Heart left ventricle (tissue), 16 donors: ENCODE measurements around the gene CCDC169. TPM values are rescaled to one million over a fixed set of nuclear protein-coding genes. Genes with fewer than 3 reads are reported as not detected.
A peak's percentile ranks its signal among the peaks of the same experiment; 100 is the strongest.

Source experiments
- ATAC-seq, 4 donors: fragments of 200-7000 bp; cut with Tn5 transposase; one replicate each; pipeline ENCODE4 v1.9.1; 2020 to 2022; ENCODE audit warnings: moderate library complexity in 4 of 4, mild to moderate bottlenecking in 3 of 4, moderate number of reproducible peaks in 1 of 4
- DNase-seq, 5 donors: peaks; one replicate each; pipeline ENCODE4 v3.0.0-alpha.2; 2020
- H3K27ac ChIP-seq, 12 donors: fragments of 200-600 bp; sonication (generic) in 4 of 12; one replicate each; pipeline versions ENCODE4 v1.5.0 to v1.8.0; 2016 to 2022; ENCODE audit warnings: mild to moderate bottlenecking in 2 of 12
- H3K27me3 ChIP-seq, 9 donors: fragments of 200-600 bp; sonication (generic) in 2 of 9; one replicate each; pipeline versions ENCODE4 v1.5.1 to v1.8.0; 2016 to 2022; ENCODE audit warnings: mild to moderate bottlenecking in 3 of 9
- H3K36me3 ChIP-seq, 9 donors: fragments of 200-600 bp; sonication (generic) in 2 of 9; one replicate each; pipeline versions ENCODE4 v1.5.0 to v1.8.0; 2018 to 2022; ENCODE audit warnings: mild to moderate bottlenecking in 2 of 9
- H3K4me1 ChIP-seq, 12 donors: fragments of 200-600 bp; sonication (generic) in 4 of 12; one replicate each; pipeline versions ENCODE4 v1.5.0 to v1.8.0; 2016 to 2022; ENCODE audit warnings: mild to moderate bottlenecking in 3 of 12
- H3K4me3 ChIP-seq, 12 donors: fragments of 200-600 bp; sonication (generic) in 4 of 12; one replicate each; pipeline versions ENCODE4 v1.5.0 to v1.8.0; 2017 to 2022; ENCODE audit warnings: mild to moderate bottlenecking in 9 of 12, moderate library complexity in 4 of 12
- H3K9me3 ChIP-seq, 12 donors: fragments of 200-600 bp; sonication (generic) in 4 of 12; one replicate each; pipeline versions ENCODE4 v1.5.0 to v1.8.0; 2016 to 2022; ENCODE audit warnings: mild to moderate bottlenecking in 1 of 12
- CTCF ChIP-seq, 12 donors: fragments of 200-600 bp; sonication (generic) in 4 of 12; IDR thresholded peaks; one replicate each; pipeline versions ENCODE4 v1.5.0 to v1.8.0; 2018 to 2022; ENCODE audit warnings: antibody characterized with exemption in 12 of 12, mild to moderate bottlenecking in 5 of 12
- POLR2A ChIP-seq, 2 donors: fragments of 450-650 bp; IDR thresholded peaks; one replicate each; pipeline ENCODE4 v1.6.1; 2017; ENCODE audit warnings: antibody characterized with exemption in 2 of 2, mild to moderate bottlenecking in 2 of 2, moderate library complexity in 2 of 2
- WGBS, 4 donors: extraction: QIAGEN DNeasy Blood & Tissue Kit in 2 of 4; methylation state at CpG; one replicate each; pipeline versions ENCODE4 v1.1.5 to v1.1.7; 2013 to 2018; 5-methylcytosine and 5-hydroxymethylcytosine counted together
- intact Hi-C, 10 donors: fragments of 100-400 bp; cut with DNase I; formaldehyde crosslinking; loops; one replicate each; pipeline versions ENCODE4 v1.11.1 to v1.14.2; 2022
- polyA plus RNA-seq, 2 donors: library from polyadenylated mRNA; stranded (reverse); fragments of 200-250 nt; gene quantifications; one replicate each; pipeline ENCODE4 v1.2.3, GENCODE V29; 2013
- total RNA-seq, 9 donors: library from RNA; depleted of rRNA in 2 of 9; stranded (reverse); fragments of >200 nt in 2 of 9; fragmentation: NEBNext Ultra II Directional in 3 of 9; extraction: Animal tissue kit (Norgen Biotek cat#: 25700) in 3 of 9; gene quantifications; one replicate each; pipeline versions ENCODE4 v1.1.0 to v1.2.4, GENCODE V29; 2016 to 2023
- donor health status: ischemic (EF 13 %, LVEDD 7.1; RV severe dilation, severe dysfunction).
- donor health status: healthy with polysubstance abuse.
- donor health status: DM: no; HTN: yes; CAD: no.
- donor health status: DM: no; HTN: no; CAD: no.
- donor health status: ischemic (EF 25% LVEDD 6.9; RV normal size, moderate dysfunction).
- donor health status: ischemic (EF 25% LVEDD 5.7; RV mildly dilated, moderate dysfunction).
- donor health status: healthy.
- donor health status: DM: yes; HTN: yes; CAD: no.
- donor health status: ischemic (EF 35%, LVEDD 5.7; RV mildly dilated, moderate dysfunction).
- donor health status: nonischemic (EF 11% LVEDD 7.7; RV severe dilation, severe dysfunction).
- donor health status: DM: yes; HTN: yes; CAD: no.
- donor health status: PGD.
- donor health status: ischemic (EF 29% LVEDD 5.4; RV normal size, mild dysfunction).
- donor health status: nonischemic (EF 23%, LVEDD 6.1; RV moderate dilation, normal function).

The CCDC169 gene
- total and polyA plus RNA-seq, 11 donors = 0.20 to 5.7 (median 1.4) TPM

- Histone ChIP-seq H3K27ac (no peak overlapping the region), H3K4me1 (no peaks in the 10 kb centered on the region), H3K27me3 (no peaks in the 10 kb centered on the region), H3K36me3 (no peaks in the 10 kb centered on the region), H3K9me3 (peaks cover 0 to 15% (median 8%) of the 10 kb centered on the region in 12 donors), H3K4me3 (no peak overlapping the region)
- no peak for DNase-seq
- ATAC-seq = no peak
- intact Hi-C loops = no loop called here
- no peak for TF ChIP-seq CTCF (IDR thresholded peaks at IDR 0.05)
- TF ChIP-seq POLR2A (IDR thresholded peaks at IDR 0.05) = no peak
Measured at GRCh38 chr13:36219883-36220282, 77.7 kb downstream of the CCDC169 start.

- WGBS, 4 donors = 74 to 82% (median 80%) methylated on average over 3 of the region's 3 CpGs
- Histone ChIP-seq H3K9me3 (peaks cover 0 to 3% (median 0%) of the 10 kb centered on the region in 12 donors), H3K4me3 (no peak overlapping the region), H3K36me3 (no peaks in the 10 kb centered on the region), H3K27ac (no peak overlapping the region), H3K4me1 (no peaks in the 10 kb centered on the region), H3K27me3 (no peaks in the 10 kb centered on the region)
- DNase-seq = no peak
- intact Hi-C loops = no loop called here
- TF ChIP-seq CTCF (IDR thresholded peaks at IDR 0.05) = no peak
- no peak for TF ChIP-seq POLR2A (IDR thresholded peaks at IDR 0.05)
- ATAC-seq = no peak
Measured at GRCh38 chr13:36217456-36217855, 80.2 kb downstream of the CCDC169 start.

- Histone ChIP-seq H3K27ac (no peak within 1 kb of the TSS), H3K9me3 (peaks cover 0 to 3% (median 0%) of the 10 kb centered on the region in 12 donors), H3K4me1 (no peaks in the 10 kb centered on the region), H3K36me3 (no peaks in the 10 kb centered on the region), H3K27me3 (no peaks in the 10 kb centered on the region), H3K4me3 (no peak within 1 kb of the TSS)
- WGBS, 4 donors = 93 to 95% (median 94%) methylated on average over 34 to 53 of the region's 53 CpGs
- intact Hi-C loops = no loop called here
- DNase-seq = peak in 1 of 5 donors; percentile 55
- ATAC-seq = peak in 1 of 4 donors; percentile 45
- TF ChIP-seq CTCF (IDR thresholded peaks at IDR 0.05) (no peak), POLR2A (IDR thresholded peaks at IDR 0.05) (no peak)
Measured at GRCh38 chr13:36214163-36214921, 83.3 kb downstream of the CCDC169 start, which contains the start of gene SOHLH2. Gene SOHLH2, minus strand, starts transcription at chr13:36214556. Its CDS starts 30 bp downstream, at chr13:36214526.

- H3K4me3 ChIP-seq = no peak overlapping the region
- WGBS, 4 donors = 42 to 50% (median 48%) methylated on average over 3 of the region's 3 CpGs
- no peaks in the 10 kb centered on the region for H3K36me3 ChIP-seq
- no peak for DNase-seq
- no peak overlapping the region for H3K27ac ChIP-seq
- H3K9me3 ChIP-seq = peaks cover 0 to 2% (median 0%) of the 10 kb centered on the region in 12 donors
- TF ChIP-seq CTCF (IDR thresholded peaks at IDR 0.05) (no peak), POLR2A (IDR thresholded peaks at IDR 0.05) (no peak)
- intact Hi-C loops = no loop called here
- ATAC-seq = no peak
- H3K27me3 ChIP-seq = no peaks in the 10 kb centered on the region
- H3K4me1 ChIP-seq = no peaks in the 10 kb centered on the region
Measured at GRCh38 chr13:36212789-36213188, 84.8 kb downstream of the CCDC169 start.
